Left lobe of liver (tissue), 2 donors: ENCODE measurements around the gene DHX30. TPM values are rescaled to one million over a fixed set of nuclear protein-coding genes. Genes with fewer than 3 reads are reported as not detected.
A peak's percentile ranks its signal among the peaks of the same experiment; 100 is the strongest.

Source experiments
- ATAC-seq: fragments of 200-7000 bp; cut with Tn5 transposase; one replicate; pipeline ENCODE4 v1.9.1; 2020; ENCODE audit warnings: mild to moderate bottlenecking, moderate library complexity
- DNase-seq: peaks from one replicate; pipeline ENCODE4 v3.0.0-alpha.2; 2020; ENCODE audit warnings: low spot score
- total RNA-seq: library from RNA; stranded (reverse); gene quantifications from one replicate; pipeline ENCODE4 v1.2.1, GENCODE V29; 2021
- donor health status: DM: no; HTN: no; CAD: no; lungs with moderate emphysema.
- donor health status: DM: no; HTN: yes; CAD: no.

Gene DHX30
- total RNA-seq, 1 donor from 2014 or later = 27.8 TPM

- no peak for ATAC-seq
These were observed 47.8 kb downstream of the DHX30 start for GRCh38 chr3:47850564-47851410.

DNA sequence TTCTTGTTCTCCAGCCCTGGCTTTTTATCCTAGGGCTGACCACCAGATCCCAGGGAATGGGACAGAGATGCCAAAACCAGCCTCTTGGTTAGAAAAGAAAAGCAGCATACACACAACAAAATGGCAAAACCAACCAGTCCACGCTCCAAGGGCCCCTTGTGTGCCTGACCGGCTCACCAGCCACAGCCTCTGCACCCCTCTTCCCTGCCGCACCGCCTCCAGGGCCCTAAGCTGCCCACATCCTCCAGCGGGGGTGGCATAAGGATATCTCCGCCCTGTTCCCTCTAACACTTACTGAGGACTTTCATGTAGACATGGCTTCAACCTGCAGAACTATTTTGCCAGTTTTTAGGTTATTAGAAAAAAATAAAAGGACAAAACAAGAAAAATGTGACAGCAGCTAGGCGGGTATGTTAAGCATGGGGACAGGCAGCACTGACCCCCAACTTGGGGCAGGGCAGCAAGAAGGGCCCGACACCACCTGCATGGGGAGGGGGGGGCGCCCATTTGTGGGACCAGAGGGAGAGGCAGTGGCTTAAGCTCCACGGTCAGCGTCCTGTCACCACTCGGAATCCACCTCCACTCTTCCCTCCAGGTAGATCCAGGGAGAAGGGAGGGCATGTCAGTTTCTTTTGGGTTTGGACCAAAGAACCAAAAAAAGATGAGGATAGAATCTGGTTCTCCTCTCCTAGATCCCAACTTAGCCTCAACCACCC is 49.1 kb downstream of the DHX30 start:
- DNase-seq = no peak

More at GRCh38 chr3:47850564-47851410, 47.8 kb downstream of the DHX30 start:
- no peak for DNase-seq

GRCh38 chr3:47852604-47853602 is 50.0 kb downstream of the DHX30 start:
- no peak for DNase-seq
- no peak for ATAC-seq

More for the DNA sequence above, 49.1 kb downstream of the DHX30 start:
- ATAC-seq = no peak

- ATAC-seq (no peak), DNase-seq (no peak)
These were observed 51.3 kb downstream of the DHX30 start for GRCh38 chr3:47854267-47854666.

- no peak for DNase-seq
- no peak for ATAC-seq
These were observed 52.0 kb downstream of the DHX30 start for GRCh38 chr3:47854720-47855455.

- no peak for ATAC-seq
- DNase-seq = no peak
These were observed 52.8 kb downstream of the DHX30 start for GRCh38 chr3:47855461-47856383.

DNA sequence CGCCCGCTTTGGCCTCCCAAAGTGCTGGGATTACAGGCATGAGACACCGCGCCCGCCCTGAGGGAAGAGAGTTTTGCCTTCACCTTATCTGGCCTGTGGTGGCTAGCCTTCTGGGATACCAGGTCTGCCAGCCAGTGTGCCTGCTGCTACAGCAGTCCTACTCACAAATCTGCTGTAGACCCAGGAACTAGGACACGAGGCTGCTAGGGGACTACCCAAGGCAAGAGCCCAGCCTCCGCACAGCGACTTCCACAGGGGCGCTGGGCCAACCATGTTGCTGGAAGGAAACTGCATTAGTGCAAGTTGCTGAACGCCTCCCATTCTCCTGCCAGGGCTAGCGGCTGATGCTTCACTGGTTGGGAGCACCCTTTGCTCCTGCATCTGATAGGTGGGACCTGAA is 53.7 kb downstream of the DHX30 start:
- DNase-seq (no peak), ATAC-seq (no peak)

DNA sequence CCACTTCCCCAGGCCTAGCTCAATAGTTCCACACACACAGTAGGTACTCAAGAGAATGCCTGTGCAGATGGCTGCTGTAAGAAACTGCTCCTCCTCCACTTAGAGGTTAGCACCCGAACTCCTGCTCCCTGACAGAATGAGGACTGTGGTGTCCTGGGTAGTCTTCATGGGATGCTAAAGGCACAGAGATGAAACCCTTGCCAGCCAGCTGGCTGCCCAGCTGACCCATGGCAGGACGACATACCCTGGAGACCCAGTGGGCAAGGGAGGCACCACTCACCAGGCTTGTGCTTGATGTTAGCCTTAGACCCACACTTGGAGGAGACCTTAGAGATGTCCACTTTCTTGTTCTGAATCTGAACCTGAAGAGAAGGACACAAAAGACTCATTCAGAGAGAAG is 54.2 kb downstream of the DHX30 start:
- no peak for DNase-seq
- no peak for ATAC-seq

DNA sequence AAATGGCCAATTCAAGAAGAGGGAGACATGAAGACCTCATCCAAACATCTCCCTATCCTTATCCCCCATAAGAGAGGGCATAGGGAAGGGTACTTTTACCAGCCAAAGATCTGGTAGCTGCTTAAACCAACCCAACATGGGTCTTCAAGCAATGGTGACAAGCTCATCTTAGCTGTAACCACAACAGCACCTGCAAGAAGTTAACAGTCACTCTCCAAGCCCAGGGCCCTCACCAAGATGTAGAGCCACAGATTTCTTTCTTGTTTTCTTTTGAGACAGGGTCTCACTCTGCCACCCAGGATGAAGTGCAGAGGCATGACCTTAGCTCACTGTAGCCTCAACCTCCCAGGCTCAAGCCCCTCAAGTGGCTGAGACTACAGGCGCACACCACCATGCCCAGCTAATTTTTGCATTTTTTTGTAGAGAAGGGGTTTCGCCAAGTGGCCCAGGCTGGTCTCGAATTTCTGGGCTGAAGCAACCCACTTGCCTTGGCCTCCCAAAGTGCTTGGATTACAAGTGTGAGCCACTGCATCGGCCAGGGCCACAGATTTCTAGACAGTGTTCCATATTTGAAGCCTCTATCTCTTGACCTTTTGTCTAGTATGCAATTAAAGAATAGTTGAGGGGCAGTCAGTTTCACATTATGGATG is 57.1 kb downstream of the DHX30 start:
- ATAC-seq (no peak), DNase-seq (no peak)

- no peak for DNase-seq
- no peak for ATAC-seq
These were observed 60.6 kb downstream of the DHX30 start for GRCh38 chr3:47863391-47864128.

- ATAC-seq (peak; percentile 18), DNase-seq (no peak)
These were observed 62.3 kb downstream of the DHX30 start for GRCh38 chr3:47865192-47865591.

DNA sequence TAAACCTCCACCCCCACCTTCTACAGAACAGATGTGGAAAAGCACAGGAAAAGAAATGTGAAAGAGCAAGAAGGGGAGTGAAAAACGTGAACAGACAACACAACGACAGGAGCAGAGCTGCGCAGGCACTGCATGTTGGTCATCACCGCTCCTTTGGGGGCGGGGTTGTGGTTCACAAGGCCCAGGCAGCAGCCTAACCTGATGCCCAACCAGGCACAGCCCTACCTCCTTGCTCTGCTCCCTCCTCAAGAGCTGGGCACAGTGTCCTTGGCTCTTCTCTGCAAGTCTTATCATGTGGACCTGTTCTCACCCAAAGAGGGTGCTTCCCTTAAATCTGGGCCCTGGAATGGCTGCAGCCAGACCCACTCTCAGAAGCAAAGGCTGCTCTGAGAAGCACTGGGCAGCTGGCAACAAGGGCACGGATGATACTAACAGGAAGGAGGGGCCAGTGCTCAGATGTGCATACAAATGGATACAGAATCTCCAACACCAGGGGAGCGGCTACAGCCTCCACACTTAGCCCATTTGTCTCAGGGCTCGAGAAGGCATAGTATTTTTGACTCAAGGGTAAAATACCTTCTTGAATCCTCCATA is 64.6 kb downstream of the DHX30 start:
- peak; percentile 11 for ATAC-seq
- DNase-seq = no peak

GRCh38 chr3:47868306-47868705 is 65.4 kb downstream of the DHX30 start:
- DNase-seq (no peak), ATAC-seq (no peak)

GRCh38 chr3:47870156-47870555 is 67.2 kb downstream of the DHX30 start:
- DNase-seq = no peak
- ATAC-seq = no peak

DNA sequence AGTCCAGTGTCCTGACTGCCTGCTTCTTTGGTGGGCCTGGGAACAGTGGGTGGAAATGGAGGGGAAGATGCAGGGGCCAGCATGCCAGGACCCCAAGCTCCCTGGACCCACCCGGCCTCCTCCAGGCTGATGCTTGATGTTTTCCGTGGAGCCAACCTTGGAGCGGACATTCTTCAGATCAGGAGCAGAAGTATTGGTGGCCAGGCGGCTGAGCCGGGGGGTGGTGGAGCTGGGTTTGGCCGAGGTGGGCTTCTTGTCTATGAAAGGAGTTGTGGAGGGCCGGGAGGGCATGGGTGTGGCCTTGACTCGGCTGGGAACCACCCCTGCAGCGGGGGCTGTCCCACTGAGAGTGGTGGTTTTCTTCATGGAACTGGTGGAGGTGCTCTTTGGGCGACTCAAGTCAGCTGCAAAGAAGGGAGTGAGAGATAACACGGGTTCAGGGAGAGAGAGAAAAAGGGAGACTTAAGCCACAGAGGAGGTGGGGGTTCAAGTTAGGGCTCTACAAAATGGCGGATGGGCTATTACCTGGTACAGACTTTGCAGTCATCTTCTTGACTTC is 67.8 kb downstream of the DHX30 start:
- DNase-seq = no peak
- ATAC-seq = no peak

- ATAC-seq (no peak), DNase-seq (no peak)
These were observed 68.5 kb downstream of the DHX30 start for GRCh38 chr3:47871389-47871788.

DNA sequence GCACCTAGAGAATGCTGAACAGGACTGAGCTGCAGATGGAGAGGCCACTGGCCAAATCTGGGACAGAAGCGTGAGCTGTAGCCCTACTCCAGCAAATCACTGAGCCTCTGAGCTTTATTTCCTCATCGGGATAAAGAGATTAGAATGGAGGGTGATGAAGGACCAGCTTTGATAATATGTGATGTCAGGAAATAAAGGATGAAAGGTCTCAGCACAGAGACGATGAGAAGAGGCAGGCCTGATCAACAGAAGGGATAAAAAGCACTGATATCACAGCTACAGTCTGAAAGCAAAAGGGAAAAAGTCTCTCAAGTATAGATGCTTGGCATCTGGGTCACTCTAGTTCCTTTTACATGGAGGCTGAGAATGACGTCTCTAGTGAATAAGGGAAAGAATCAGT is 70.0 kb downstream of the DHX30 start:
- no peak for DNase-seq

More for the DNA sequence above, 70.0 kb downstream of the DHX30 start:
- no peak for ATAC-seq
